HG02678 (cell line): ENCODE measurements around the gene TSR3.

Experiments
- ATAC-seq: cut with Tn5 transposase; IDR thresholded peaks from one replicate; pipeline ENCODE4 v1.9.1; 2021; ENCODE audit warnings: mild to moderate bottlenecking, moderate library complexity; ENCODE audit not compliant: unreplicated experiment

TSR3 gene

GRCh38 chr16:1355591-1355990 is 3.9 kb upstream of the TSR3 start:
- no peak for ATAC-seq

GRCh38 chr16:1354815-1355540 is 3.3 kb upstream of the TSR3 start:
- no peak for ATAC-seq

- ATAC-seq: peak; percentile 22
Measured at GRCh38 chr16:1351215-1351581, 480 bp downstream of the TSR3 start.

- ATAC-seq: no peak
Measured at GRCh38 chr16:1350691-1351090, 987 bp downstream of the TSR3 start.

GRCh38 chr16:1349951-1350350 is 1.7 kb downstream of the TSR3 start:
- no peak for ATAC-seq

- no peak for ATAC-seq
Measured at GRCh38 chr16:1349351-1349750, 2.3 kb downstream of the TSR3 start.

GRCh38 chr16:1348926-1349325 is 2.8 kb downstream of the TSR3 start:
- ATAC-seq: no peak

GRCh38 chr16:1348441-1348840 is 3.2 kb downstream of the TSR3 start:
- ATAC-seq: no peak

- no peak for ATAC-seq
Measured at GRCh38 chr16:1347962-1348361, 3.7 kb downstream of the TSR3 start.

GRCh38 chr16:1347286-1347855 is 4.3 kb downstream of the TSR3 start:
- ATAC-seq: no peak

GRCh38 chr16:1346422-1347285 is 5.0 kb downstream of the TSR3 start:
- no peak for ATAC-seq

GRCh38 chr16:1345651-1346421 is 5.8 kb downstream of the TSR3 start:
- no peak for ATAC-seq

GRCh38 chr16:1345087-1345486 is 6.6 kb downstream of the TSR3 start:
- ATAC-seq: no peak

GRCh38 chr16:1344499-1344898 is 7.2 kb downstream of the TSR3 start:
- no peak for ATAC-seq

- no peak for ATAC-seq
Measured at GRCh38 chr16:1343428-1344242, 8.0 kb downstream of the TSR3 start.

- ATAC-seq: peak; percentile 86
Measured at GRCh38 chr16:1342526-1343427, 8.9 kb downstream of the TSR3 start.

GRCh38 chr16:1341495-1342420 is 9.9 kb downstream of the TSR3 start:
- ATAC-seq: no peak
